ENCODE data around the gene ADAP1.

The ADAP1 gene

DNA sequence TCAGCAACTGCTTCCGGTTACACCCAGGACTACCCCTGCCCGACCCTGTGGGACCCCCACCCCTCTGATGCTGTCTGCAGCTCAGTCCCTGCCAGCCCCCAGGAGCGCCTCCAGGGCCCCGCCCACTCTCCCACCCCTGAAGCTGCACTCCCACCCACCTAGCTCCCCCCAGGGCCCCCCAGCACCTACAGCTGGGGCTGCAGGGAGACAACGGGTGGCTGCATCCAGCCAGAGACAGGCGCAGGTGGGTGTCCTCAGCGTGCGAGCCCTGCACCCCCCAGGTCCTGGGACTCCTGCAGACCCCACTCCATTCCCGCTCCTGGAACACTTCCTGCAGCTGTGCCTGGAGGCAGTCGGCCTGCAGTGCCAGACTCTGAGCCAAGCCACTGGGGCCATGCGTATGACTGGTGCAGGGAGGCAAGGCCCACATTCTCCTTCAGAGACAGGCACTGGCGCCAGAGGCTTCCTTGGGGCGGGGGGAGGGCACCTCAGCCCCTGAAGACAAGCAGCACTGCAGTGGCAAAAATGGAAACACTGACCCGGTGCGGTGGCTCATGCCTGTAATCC lies 34.6 kb upstream of the ADAP1 start:
- peak; percentile 76 for DNase-seq (ENCODE audit: low spot score)

GRCh38 chr7:988426-988911 lies 34.0 kb upstream of the ADAP1 start:
- peak; percentile 71 for DNase-seq (ENCODE audit: low spot score)

DNA sequence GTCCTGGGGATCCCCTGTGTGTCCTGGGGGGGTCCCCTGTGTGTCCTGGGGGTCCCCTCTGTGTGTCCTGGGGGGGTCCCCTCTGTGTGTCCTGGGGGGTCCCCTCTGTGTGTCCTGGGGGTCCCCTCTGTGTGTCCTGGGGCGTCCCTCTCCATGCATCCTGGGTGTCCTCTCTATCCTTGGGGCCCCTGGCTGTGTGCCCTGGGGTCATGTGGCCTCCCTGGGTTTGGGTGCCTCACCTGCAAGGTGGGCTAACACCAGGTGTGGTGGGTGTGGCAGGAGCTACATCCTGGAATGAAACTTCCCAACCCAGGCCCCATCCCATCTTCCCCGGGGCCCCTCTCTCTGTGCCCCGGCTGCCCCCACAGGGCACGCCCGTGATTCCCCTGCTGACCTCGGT lies 33.4 kb upstream of the ADAP1 start:
- no peak for DNase-seq (ENCODE audit: low spot score)

DNA sequence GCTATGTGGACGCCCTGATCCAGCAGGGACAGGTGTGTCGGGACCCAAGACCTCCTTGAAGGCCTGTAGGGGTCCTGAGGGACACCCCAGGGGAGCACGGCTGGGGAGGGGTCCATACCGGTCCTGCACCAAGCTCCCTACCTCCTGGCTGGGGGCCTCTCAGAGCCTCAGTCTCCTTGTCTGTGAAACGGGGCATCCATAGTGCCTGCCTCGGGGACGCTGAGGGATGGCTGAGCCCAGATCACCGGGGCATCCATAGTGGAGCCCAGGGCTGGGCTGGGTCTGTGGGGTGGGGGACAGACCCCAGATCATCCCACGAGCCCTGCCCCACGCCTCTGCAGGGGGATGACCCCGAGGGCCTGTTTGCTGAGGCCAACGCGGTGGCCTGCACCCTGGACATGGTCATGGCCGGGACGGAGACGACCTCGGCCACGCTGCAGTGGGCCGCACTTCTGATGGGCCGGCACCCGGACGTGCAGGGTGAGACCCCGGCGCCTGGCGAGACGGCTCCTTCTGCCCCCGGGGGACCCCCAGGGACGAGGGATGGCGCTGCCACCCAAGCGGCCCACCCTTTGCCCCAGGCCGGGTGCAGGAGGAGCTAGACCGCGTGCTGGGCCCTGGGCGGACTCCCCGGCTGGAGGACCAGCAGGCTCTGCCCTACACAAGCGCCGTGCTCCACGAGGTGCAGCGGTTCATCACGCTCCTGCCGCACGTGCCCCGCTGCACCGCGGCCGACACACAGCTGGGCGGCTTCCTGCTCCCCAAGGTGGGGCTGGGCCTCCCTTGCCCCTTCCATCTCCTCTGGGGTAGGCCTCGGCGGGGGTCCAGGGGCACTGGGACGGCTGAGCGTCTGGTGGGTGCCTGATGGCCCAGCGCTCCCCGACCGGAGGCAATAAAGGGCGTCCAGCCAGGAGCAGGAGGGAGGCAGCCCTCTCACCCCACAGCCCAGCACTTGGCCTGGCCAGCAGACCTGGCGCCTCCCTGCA lies 32.6 kb upstream of the ADAP1 start:
- no peak for DNase-seq (ENCODE audit: low spot score)

GRCh38 chr7:985915-986741 lies 31.6 kb upstream of the ADAP1 start:
- DNase-seq (ENCODE audit: low spot score), result no peak

GRCh38 chr7:985127-985416 lies 30.6 kb upstream of the ADAP1 start:
- no peak for DNase-seq (ENCODE audit: low spot score)

- no peak for DNase-seq (ENCODE audit: low spot score)
Measured at GRCh38 chr7:984361-985126, 30.1 kb upstream of the ADAP1 start.

- no peak for DNase-seq (ENCODE audit: low spot score)
Measured at GRCh38 chr7:983616-984071, 29.2 kb upstream of the ADAP1 start.

DNA sequence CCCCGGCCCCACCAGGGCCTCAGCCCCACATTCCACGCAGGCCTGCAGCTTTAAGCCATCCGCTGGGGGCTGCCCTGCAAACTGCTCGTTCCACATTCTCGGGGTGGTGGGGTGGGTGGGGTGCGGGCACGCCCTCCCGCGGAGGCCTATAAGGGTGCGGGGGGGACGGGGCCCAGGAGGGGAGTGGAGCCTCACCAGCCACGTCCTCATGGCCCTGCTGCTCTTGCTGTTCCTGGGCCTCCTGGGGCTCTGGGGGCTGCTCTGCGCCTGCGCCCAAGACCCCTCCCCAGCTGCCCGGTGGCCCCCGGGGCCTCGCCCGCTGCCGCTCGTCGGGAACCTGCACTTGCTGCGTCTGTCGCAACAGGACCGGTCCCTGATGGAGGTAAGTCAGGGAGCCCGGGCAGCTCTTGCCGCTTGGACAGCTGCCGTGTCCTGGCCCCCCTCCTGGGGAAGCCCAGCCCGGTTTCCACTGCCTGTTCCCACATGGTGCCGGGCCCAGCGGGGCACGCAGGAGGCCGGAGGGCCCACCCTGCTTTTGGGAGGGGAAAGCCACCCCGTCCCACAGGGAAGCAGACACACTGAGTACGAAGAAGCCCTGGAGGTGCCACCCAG lies 28.6 kb upstream of the ADAP1 start, which contains the start of gene CYP2W1:
CYP2W1 (plus strand) TSS at position 178 of the 612 bp plus-strand sequence; CDS start at position 209, 31 bp downstream.
- DNase-seq (ENCODE audit: low spot score), result no peak

DNA sequence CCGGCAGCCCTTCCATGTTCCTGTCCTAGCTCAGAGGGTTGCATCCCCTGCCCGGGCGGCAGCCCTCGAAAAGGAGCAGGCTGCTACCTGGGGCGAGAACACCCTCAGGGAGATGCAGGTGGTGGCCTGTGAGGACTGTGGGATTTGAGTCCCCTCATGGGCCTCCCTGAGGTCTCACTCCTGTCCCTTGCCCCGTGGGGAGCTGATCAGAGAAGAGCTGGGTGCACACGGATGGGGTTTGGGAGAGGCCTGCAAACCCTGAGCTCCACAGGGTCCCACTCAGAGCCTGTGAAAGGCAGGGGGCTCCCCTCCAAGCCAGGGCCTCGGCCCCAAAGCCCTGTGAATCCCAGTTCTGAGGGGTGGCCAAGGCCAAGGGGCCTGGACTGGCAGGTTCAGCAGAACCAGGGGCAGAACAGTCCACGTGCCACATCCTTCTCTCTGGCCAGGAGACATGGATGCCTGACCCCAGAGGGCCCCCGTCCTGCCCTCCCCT lies 28.1 kb upstream of the ADAP1 start:
- no peak for DNase-seq (ENCODE audit: low spot score)

DNA sequence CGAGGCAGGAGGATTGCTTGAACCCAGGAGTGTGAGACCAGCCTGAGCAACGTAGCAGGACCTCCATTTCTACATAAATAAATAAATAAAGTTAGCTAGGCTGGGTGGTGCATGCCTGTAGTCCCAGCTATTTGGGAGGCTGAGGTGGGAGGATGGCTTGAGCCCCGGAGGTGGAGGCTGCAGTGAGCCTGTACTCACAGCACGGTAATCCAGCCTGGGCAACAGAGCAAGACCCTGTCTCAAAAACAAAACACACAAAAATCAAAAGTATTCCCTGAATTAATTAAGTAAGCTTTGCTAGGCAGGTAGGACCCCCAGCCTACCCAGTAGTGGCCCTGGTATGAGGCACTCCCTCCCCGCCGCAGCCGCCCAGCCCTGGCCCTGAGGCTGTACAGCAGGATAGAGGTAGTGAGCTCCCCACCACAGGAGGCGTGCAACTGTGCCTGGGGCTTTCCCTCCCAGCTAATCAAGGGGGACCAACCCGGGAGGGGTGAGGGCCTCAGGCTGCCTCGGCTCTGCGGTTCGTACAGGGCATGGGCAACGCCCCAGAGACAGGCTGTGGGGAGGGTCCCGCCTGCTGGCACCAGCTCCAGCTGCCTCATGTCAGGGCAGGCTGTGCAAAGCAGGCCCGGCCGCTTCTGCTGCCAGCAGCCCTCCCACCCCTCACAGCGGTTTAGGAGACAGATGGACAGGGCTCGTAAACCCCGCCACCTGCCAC lies 27.5 kb upstream of the ADAP1 start:
- DNase-seq (ENCODE audit: low spot score), result no peak

- peak; percentile 89 for DNase-seq (ENCODE audit: low spot score)
Measured at GRCh38 chr7:979886-980571, 25.5 kb upstream of the ADAP1 start.

DNA sequence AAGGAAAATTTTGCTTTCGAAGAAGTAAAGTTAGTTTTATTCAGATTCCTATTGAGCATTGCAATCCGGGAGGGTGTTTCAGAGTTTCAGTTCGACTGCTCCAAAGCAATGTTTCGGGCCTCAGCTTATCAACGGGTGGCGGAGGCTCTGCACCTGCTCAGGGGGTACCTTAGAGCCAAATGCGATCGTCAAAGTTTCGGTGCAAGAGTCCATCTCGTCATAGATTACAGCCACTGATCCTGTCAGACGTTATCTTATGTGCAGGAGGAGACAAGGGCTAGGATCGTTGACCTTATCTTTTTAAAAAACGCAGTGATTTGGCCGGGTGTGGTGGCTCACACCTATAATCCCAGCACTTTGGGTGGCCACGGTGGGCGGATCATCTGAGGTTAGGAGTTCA lies 24.7 kb upstream of the ADAP1 start:
- no peak for DNase-seq (ENCODE audit: low spot score)

GRCh38 chr7:978416-979091 lies 24.1 kb upstream of the ADAP1 start:
- DNase-seq (ENCODE audit: low spot score), result no peak

DNA sequence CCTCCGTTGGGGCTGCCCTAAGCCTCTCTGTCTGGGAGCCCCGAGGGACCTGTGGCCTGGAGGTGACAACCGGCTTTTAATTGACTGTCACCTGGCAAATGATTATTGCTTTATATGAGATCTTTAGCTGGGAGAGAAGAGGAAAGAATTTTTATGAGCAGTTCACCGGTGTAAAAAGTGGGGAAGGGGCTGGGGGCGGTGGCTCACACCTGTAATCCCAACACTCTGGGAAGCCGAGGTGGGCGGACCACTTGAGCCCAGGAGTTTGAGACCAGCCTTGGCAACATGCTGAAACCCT lies 23.5 kb upstream of the ADAP1 start:
- no peak for DNase-seq (ENCODE audit: low spot score)

- no peak for DNase-seq (ENCODE audit: low spot score)
Measured at GRCh38 chr7:977326-978048, 23.0 kb upstream of the ADAP1 start.

GRCh38 chr7:976901-977325 lies 22.4 kb upstream of the ADAP1 start:
- no peak for DNase-seq (ENCODE audit: low spot score)

All from SK-N-DZ (cell line).